GM18502 (cell line): ENCODE data around the gene ZCCHC14.
"Not testable (repeated sequence)": the region's sequence is repeated elsewhere in the genome, so short reads cannot be mapped to it uniquely, and the experiment has no call there.

Experiments used
- ATAC-seq: cut with Tn5 transposase; IDR thresholded peaks from one replicate; pipeline ENCODE4 v1.9.1; 2021; ENCODE audit warnings: mild to moderate bottlenecking; ENCODE audit not compliant: unreplicated experiment, poor library complexity

The ZCCHC14 gene

GRCh38 chr16:87498324-87499188, 5.7 kb upstream of the ZCCHC14 start:
- ATAC-seq = no peak

- ATAC-seq = not testable (repeated sequence)
Measured at GRCh38 chr16:87497767-87498290, 5.0 kb upstream of the ZCCHC14 start.

GRCh38 chr16:87497023-87497766, 4.4 kb upstream of the ZCCHC14 start:
- not testable (repeated sequence) for ATAC-seq

- no peak for ATAC-seq
Measured at GRCh38 chr16:87496447-87496801, 3.6 kb upstream of the ZCCHC14 start.

GRCh38 chr16:87495578-87496446, 3.0 kb upstream of the ZCCHC14 start:
- no peak for ATAC-seq

- ATAC-seq = no peak
Measured at GRCh38 chr16:87493608-87494280, 920 bp upstream of the ZCCHC14 start.

- no peak for ATAC-seq
Measured at GRCh38 chr16:87492291-87492630, 563 bp downstream of the ZCCHC14 start.

- no peak for ATAC-seq
Measured at GRCh38 chr16:87491522-87492290, 1.1 kb downstream of the ZCCHC14 start.

GRCh38 chr16:87490799-87491521, 1.9 kb downstream of the ZCCHC14 start:
- not testable (repeated sequence) for ATAC-seq

- no peak for ATAC-seq
Measured at GRCh38 chr16:87490096-87490798, 2.6 kb downstream of the ZCCHC14 start.

- ATAC-seq = no peak
Measured at GRCh38 chr16:87489434-87490045, 3.3 kb downstream of the ZCCHC14 start.

GRCh38 chr16:87488960-87489359, 3.9 kb downstream of the ZCCHC14 start:
- ATAC-seq = not testable (repeated sequence)

GRCh38 chr16:87487361-87487924, 5.4 kb downstream of the ZCCHC14 start:
- ATAC-seq = no peak

GRCh38 chr16:87486713-87487247, 6.0 kb downstream of the ZCCHC14 start:
- no peak for ATAC-seq

- no peak for ATAC-seq
Measured at GRCh38 chr16:87486282-87486681, 6.5 kb downstream of the ZCCHC14 start.

GRCh38 chr16:87485792-87486191, 7.0 kb downstream of the ZCCHC14 start:
- ATAC-seq = not testable (repeated sequence)
